ENCODE data around the gene ZWILCH.

ZWILCH gene

GRCh38 chr15:66558271-66558670 is 53.1 kb downstream of the ZWILCH start:
- DNase-seq (ENCODE audit: low read depth): no peak
- TF ChIP-seq CTCF (IDR thresholded peaks at IDR 0.05; ENCODE audit: insufficient read depth, low read depth, low read length, missing control alignments): no peak
- H3K4me3 ChIP-seq (ENCODE audit: low read depth, low read length): no peak overlapping the region

- no peak for TF ChIP-seq CTCF (IDR thresholded peaks at IDR 0.05; ENCODE audit: insufficient read depth, low read depth, low read length, missing control alignments)
- no peak for DNase-seq (ENCODE audit: low read depth)
- H3K4me3 ChIP-seq (ENCODE audit: low read depth, low read length): no peak overlapping the region
Observed at GRCh38 chr15:66560856-66561525, 55.9 kb downstream of the ZWILCH start.

GRCh38 chr15:66563126-66563525 is 58.0 kb downstream of the ZWILCH start:
- no peak for DNase-seq (ENCODE audit: low read depth)
- H3K4me3 ChIP-seq (ENCODE audit: low read depth, low read length): no peak overlapping the region
- no peak for TF ChIP-seq CTCF (IDR thresholded peaks at IDR 0.05; ENCODE audit: insufficient read depth, low read depth, low read length, missing control alignments)

GRCh38 chr15:66563566-66564110 is 58.5 kb downstream of the ZWILCH start:
- no peak for TF ChIP-seq CTCF (IDR thresholded peaks at IDR 0.05; ENCODE audit: insufficient read depth, low read depth, low read length, missing control alignments)
- DNase-seq (ENCODE audit: low read depth): no peak
- no peak overlapping the region for H3K4me3 ChIP-seq (ENCODE audit: low read depth, low read length)

GRCh38 chr15:66564136-66565041 is 59.3 kb downstream of the ZWILCH start:
- no peak overlapping the region for H3K4me3 ChIP-seq (ENCODE audit: low read depth, low read length)
- no peak for TF ChIP-seq CTCF (IDR thresholded peaks at IDR 0.05; ENCODE audit: insufficient read depth, low read depth, low read length, missing control alignments)
- no peak for DNase-seq (ENCODE audit: low read depth)

GRCh38 chr15:66565141-66565641 is 60.1 kb downstream of the ZWILCH start:
- DNase-seq (ENCODE audit: low read depth): no peak
- TF ChIP-seq CTCF (IDR thresholded peaks at IDR 0.05; ENCODE audit: insufficient read depth, low read depth, low read length, missing control alignments): no peak
- H3K4me3 ChIP-seq (ENCODE audit: low read depth, low read length): no peak overlapping the region

Measured in GM12865 (cell line).